HepG2 (cell line): ENCODE data around the gene USP19. TPM values are rescaled to one million over a fixed set of nuclear protein-coding genes. Genes with fewer than 3 reads are reported as not detected.

Experiments
- CAMTA2 ChIP-seq: sonication (generic); formaldehyde crosslinking; IDR thresholded peaks from 2 replicates; pipeline ENCODE4 v1.4.0; 2020; ENCODE audit warnings: mild to moderate bottlenecking, missing genetic modification reagents, borderline replicate concordance
- CBX5 ChIP-seq: sonication (generic); formaldehyde crosslinking; IDR thresholded peaks from 2 replicates; pipeline ENCODE4 v1.4.0; 2020; ENCODE audit warnings: missing genetic modification reagents, borderline replicate concordance
- CHCHD3 ChIP-seq: sonication (generic); formaldehyde crosslinking; IDR thresholded peaks from 2 replicates; pipeline ENCODE4 v1.8.0; 2022; ENCODE audit warnings: mild to moderate bottlenecking, missing genetic modification reagents, moderate library complexity
- ERF ChIP-seq: IDR thresholded peaks from 2 replicates; pipeline ENCODE4 v1.6.1; 2018; ENCODE audit warnings: missing biosample characterization, missing genetic modification reagents
- IKZF5 ChIP-seq: IDR thresholded peaks from 2 replicates; pipeline ENCODE4 v1.6.1; 2018; ENCODE audit warnings: missing genetic modification reagents, mild to moderate bottlenecking, missing compliant biosample characterization
- KDM5B ChIP-seq: sonication (generic); formaldehyde crosslinking; IDR thresholded peaks from 2 replicates; pipeline ENCODE4 v1.4.0; 2020; ENCODE audit warnings: missing genetic modification reagents, mild to moderate bottlenecking, borderline replicate concordance
- MLLT10 ChIP-seq: sonication (generic); formaldehyde crosslinking; IDR thresholded peaks from 2 replicates; pipeline ENCODE4 v1.4.0; 2020; ENCODE audit warnings: missing genetic modification reagents
- RBM22 ChIP-seq: fragments of 200-400 bp; formaldehyde crosslinking; optimal IDR thresholded peaks from 2 replicates; pipeline ENCODE3; 2017; ENCODE audit warnings: mild to moderate bottlenecking, low read length, moderate library complexity
- REL ChIP-seq: sonication (generic); formaldehyde crosslinking; conservative IDR thresholded peaks from 2 replicates; pipeline ENCODE4 v1.8.0; 2022; ENCODE audit warnings: mild to moderate bottlenecking, missing genetic modification reagents, moderate library complexity
- TEF ChIP-seq: sonication (generic); formaldehyde crosslinking; IDR thresholded peaks from 2 replicates; pipeline ENCODE4 v1.5.0; 2020; ENCODE audit warnings: missing genetic modification reagents
- ZBTB7B ChIP-seq: sonication (generic); formaldehyde crosslinking; IDR thresholded peaks from 2 replicates; pipeline ENCODE4 v1.4.0; 2020; ENCODE audit warnings: missing genetic modification reagents
- ZNF382 ChIP-seq: sonication (generic); formaldehyde crosslinking; IDR thresholded peaks from 2 replicates; pipeline ENCODE4 v1.5.0; 2020; ENCODE audit warnings: missing genetic modification reagents, mild to moderate bottlenecking, borderline replicate concordance
- ZNF407 ChIP-seq: sonication (generic); formaldehyde crosslinking; IDR thresholded peaks from one replicate; pipeline ENCODE4 v1.5.1; 2020; ENCODE audit warnings: mild to moderate bottlenecking, missing genetic modification reagents; ENCODE audit errors: not compliant biosample characterization
- ZNF607 ChIP-seq: sonication (generic); formaldehyde crosslinking; IDR thresholded peaks from 2 replicates; pipeline ENCODE4 v1.5.1; 2020; ENCODE audit warnings: missing genetic modification reagents, mild to moderate bottlenecking, borderline replicate concordance
- ZNF709 ChIP-seq: sonication (generic); formaldehyde crosslinking; IDR thresholded peaks from 2 replicates; pipeline ENCODE4 v1.5.0; 2020; ENCODE audit warnings: mild to moderate bottlenecking, missing genetic modification reagents
- ZNF879 ChIP-seq: sonication (generic); formaldehyde crosslinking; IDR thresholded peaks from 2 replicates; pipeline ENCODE4 v1.8.1; 2023; ENCODE audit warnings: missing genetic modification reagents
- ZSCAN5A ChIP-seq: sonication (generic); formaldehyde crosslinking; IDR thresholded peaks from 2 replicates; pipeline ENCODE4 v1.8.0; 2022; ENCODE audit warnings: mild to moderate bottlenecking, missing genetic modification reagents, borderline replicate concordance
- polyA plus RNA-seq, 8 experiments: library from polyadenylated mRNA; depleted of rRNA in 3 of 8; stranded (reverse) in 7 of 8; unstranded in 1 of 8; fragments of >200 nt; fragmentation: Illumina TruSeq in 4 of 8; extraction: Trizol in 4 of 8; gene quantifications; 2 replicates each; pipeline versions ENCODE4 v1.2.1 to v1.2.3, GENCODE V29; 2011 to 2016; ENCODE audit warnings: low read depth in 4 of 8, missing spikeins in 1 of 8, mixed read lengths in 1 of 8; ENCODE audit not compliant: insufficient read depth in 1 of 8
- total RNA-seq, 5 experiments: library from RNA; depleted of rRNA; stranded (reverse); fragments of >200 nt; fragmentation: Illumina TruSeq; extraction: Trizol; gene quantifications; 2 replicates each; pipeline ENCODE4 v1.2.3, GENCODE V29; 2016; ENCODE audit warnings: low read depth in 1 of 5

Gene USP19
- total and polyA plus RNA-seq, 2 of the 13 experiments (the other 11 are each of a cell fraction or from before 2014, with no cell fraction given): 28.3 to 31.7 TPM

GRCh38 chr3:49165771-49166751 lies 45.4 kb upstream of the USP19 start, which contains the start of gene CCDC71 (continued):
- TF ChIP-seq CAMTA2: no peak
- TF ChIP-seq ERF (CRISPR knock-in tag): peak; percentile 42
- TF ChIP-seq ZBTB7B (CRISPR knock-in tag): peak; percentile 89
- no peak for TF ChIP-seq ZSCAN5A (CRISPR knock-in tag)
- TF ChIP-seq TEF (CRISPR knock-in tag): no peak
- no peak for TF ChIP-seq CBX5 (CRISPR knock-in tag)
- peak; percentile 84; the same call in 1 of the 2 replicates for TF ChIP-seq ZNF709 (CRISPR knock-in tag)
- TF ChIP-seq ZNF407 (CRISPR knock-in tag): peak; percentile 47
- TF ChIP-seq CHCHD3 (CRISPR knock-in tag): no peak
- peak; percentile 23; the same call in 1 of the 2 replicates for TF ChIP-seq KDM5B (CRISPR knock-in tag)
- TF ChIP-seq ZNF879 (CRISPR knock-in tag): no peak
- no peak for TF ChIP-seq IKZF5
- TF ChIP-seq ZNF607 (CRISPR knock-in tag): no peak
- TF ChIP-seq REL (CRISPR knock-in tag): 0 out of 2 replicates have a peak, but pooled peaks have one; percentile 16
- TF ChIP-seq MLLT10 (CRISPR knock-in tag): no peak
- no peak for TF ChIP-seq RBM22
- TF ChIP-seq ZNF382 (CRISPR knock-in tag): no peak
